MM.1S (cell line): Measurements from ENCODE around the gene COG8.

ENCODE experiments used
- EZH2 ChIP-seq: fragments of 300-600 bp; sonication (generic); optimal IDR thresholded peaks from 2 replicates; pipeline ENCODE3; 2017; ENCODE audit warnings: low read depth, mild to moderate bottlenecking, antibody characterized with exemption, low read length, mixed read lengths
- EZH2phosphoT487 ChIP-seq: fragments of 300-600 bp; sonication (generic); IDR thresholded peaks from 2 replicates; pipeline ENCODE4 v1.6.1; 2018; ENCODE audit warnings: antibody characterized with exemption, low read length
- TF ChIP-seq, protein P1 (sequence below): fragments of 300-600 bp; sonication (generic); IDR thresholded peaks from 2 replicates; pipeline ENCODE4 v1.5.1; 2016; ENCODE audit warnings: antibody characterized with exemption, low read length, mixed read lengths

DNA sequence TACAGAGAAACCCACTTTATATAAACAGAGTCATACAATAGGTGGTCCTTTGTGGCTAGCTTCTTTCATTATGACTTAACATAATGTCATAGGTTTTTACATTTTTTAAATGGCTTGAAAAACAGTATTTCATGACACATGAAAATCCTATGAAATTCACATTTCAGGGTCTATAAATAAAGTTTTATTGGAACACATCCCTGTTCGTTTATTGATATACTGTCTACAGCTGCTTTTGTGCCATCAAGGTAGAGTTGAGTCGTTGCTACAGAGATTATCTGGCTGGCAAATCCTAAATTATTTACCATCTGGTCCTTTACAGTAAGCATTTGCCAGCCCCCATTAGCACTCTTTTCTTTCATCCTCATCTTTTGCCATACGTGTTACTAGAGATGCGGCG, 25.9 kb downstream of the COG8 start:
- TF ChIP-seq, protein P1, sequence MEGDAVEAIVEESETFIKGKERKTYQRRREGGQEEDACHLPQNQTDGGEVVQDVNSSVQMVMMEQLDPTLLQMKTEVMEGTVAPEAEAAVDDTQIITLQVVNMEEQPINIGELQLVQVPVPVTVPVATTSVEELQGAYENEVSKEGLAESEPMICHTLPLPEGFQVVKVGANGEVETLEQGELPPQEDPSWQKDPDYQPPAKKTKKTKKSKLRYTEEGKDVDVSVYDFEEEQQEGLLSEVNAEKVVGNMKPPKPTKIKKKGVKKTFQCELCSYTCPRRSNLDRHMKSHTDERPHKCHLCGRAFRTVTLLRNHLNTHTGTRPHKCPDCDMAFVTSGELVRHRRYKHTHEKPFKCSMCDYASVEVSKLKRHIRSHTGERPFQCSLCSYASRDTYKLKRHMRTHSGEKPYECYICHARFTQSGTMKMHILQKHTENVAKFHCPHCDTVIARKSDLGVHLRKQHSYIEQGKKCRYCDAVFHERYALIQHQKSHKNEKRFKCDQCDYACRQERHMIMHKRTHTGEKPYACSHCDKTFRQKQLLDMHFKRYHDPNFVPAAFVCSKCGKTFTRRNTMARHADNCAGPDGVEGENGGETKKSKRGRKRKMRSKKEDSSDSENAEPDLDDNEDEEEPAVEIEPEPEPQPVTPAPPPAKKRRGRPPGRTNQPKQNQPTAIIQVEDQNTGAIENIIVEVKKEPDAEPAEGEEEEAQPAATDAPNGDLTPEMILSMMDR = no peak
- no peak for TF ChIP-seq EZH2phosphoT487
- no peak for TF ChIP-seq EZH2
